GM12878 (cell line): Measurements from ENCODE around the gene GYPC.

Experiments used
- FOXK2 ChIP-seq: fragments of 450-650 bp; IDR thresholded peaks from 2 replicates; pipeline ENCODE4 v1.6.1; 2017; ENCODE audit warnings: mild to moderate bottlenecking, moderate library complexity
- HCFC1 ChIP-seq: fragments of 150-350 bp; IDR thresholded peaks from 2 replicates; pipeline ENCODE4 v1.6.1; 2014; ENCODE audit warnings: low read length
- IKZF1 ChIP-seq: fragments of 450-650 bp; conservative IDR thresholded peaks from 2 replicates; pipeline ENCODE4 v1.6.1; 2017; ENCODE audit warnings: antibody characterized with exemption, mild to moderate bottlenecking
- IKZF2 ChIP-seq, 2 experiments: fragments of 450-650 bp; IDR thresholded peaks; 2 replicates each; pipeline ENCODE4 v1.6.1; 2017; ENCODE audit warnings: mild to moderate bottlenecking in 2 of 2, moderate library complexity in 2 of 2
- NR2F1 ChIP-seq: fragments of 450-650 bp; conservative IDR thresholded peaks from 2 replicates; pipeline ENCODE4 v1.6.1; 2017; ENCODE audit warnings: mild to moderate bottlenecking
- PAX5 ChIP-seq: IDR thresholded peaks from 2 replicates; pipeline ENCODE4 v1.6.1; 2011; ENCODE audit warnings: low read depth, low read length, borderline replicate concordance
- SIN3A ChIP-seq: IDR thresholded peaks from 2 replicates; pipeline ENCODE4 v1.6.1; 2012; ENCODE audit warnings: low read depth, low read length, improper control_type of control experiment
- SREBF2 ChIP-seq: IDR thresholded peaks from 2 replicates; pipeline ENCODE4 v1.6.1; 2012; ENCODE audit warnings: mild to moderate bottlenecking, low read length
- TF ChIP-seq, protein P1 (sequence below), 3 experiments: IDR thresholded peaks in 2 of 3; conservative IDR thresholded peaks in 1 of 3; 2 replicates each; pipeline ENCODE4 v1.5.1; 2011; ENCODE audit warnings: low read depth in 3 of 3, low read length in 3 of 3, mild to moderate bottlenecking in 3 of 3, control low read depth in 2 of 3, moderate library complexity in 2 of 3, inconsistent platforms in 1 of 3, mixed read lengths in 1 of 3; ENCODE audit not compliant: control insufficient read depth in 2 of 3, insufficient read depth in 1 of 3; ENCODE audit errors: extremely low read depth in 1 of 3
- TF ChIP-seq, protein P2 (sequence below): IDR thresholded peaks from 2 replicates; pipeline ENCODE4 v1.6.1; 2012; ENCODE audit warnings: low read length, inconsistent platforms

GRCh38 chr2:126676221-126677175 is 20.5 kb downstream of the GYPC start:
- TF ChIP-seq SREBF2 (no peak), PAX5 (no peak), HCFC1 (no peak), IKZF2 (IDR thresholded peaks at IDR 0.05) (no peak), SIN3A (no peak), NR2F1 (no peak), FOXK2 (no peak), IKZF1 (no peak)
- TF ChIP-seq, protein P1, sequence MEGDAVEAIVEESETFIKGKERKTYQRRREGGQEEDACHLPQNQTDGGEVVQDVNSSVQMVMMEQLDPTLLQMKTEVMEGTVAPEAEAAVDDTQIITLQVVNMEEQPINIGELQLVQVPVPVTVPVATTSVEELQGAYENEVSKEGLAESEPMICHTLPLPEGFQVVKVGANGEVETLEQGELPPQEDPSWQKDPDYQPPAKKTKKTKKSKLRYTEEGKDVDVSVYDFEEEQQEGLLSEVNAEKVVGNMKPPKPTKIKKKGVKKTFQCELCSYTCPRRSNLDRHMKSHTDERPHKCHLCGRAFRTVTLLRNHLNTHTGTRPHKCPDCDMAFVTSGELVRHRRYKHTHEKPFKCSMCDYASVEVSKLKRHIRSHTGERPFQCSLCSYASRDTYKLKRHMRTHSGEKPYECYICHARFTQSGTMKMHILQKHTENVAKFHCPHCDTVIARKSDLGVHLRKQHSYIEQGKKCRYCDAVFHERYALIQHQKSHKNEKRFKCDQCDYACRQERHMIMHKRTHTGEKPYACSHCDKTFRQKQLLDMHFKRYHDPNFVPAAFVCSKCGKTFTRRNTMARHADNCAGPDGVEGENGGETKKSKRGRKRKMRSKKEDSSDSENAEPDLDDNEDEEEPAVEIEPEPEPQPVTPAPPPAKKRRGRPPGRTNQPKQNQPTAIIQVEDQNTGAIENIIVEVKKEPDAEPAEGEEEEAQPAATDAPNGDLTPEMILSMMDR (IDR thresholded peaks at IDR 0.05 in 2 of 3, conservative IDR thresholded peaks at IDR 0.05 in 1 of 3; ENCODE audit: control insufficient read depth in 2 of 3, extremely low read depth in 1 of 3, insufficient read depth in 1 of 3, low read depth in 3 of 3, low read length in 3 of 3) = no peak
- TF ChIP-seq, protein P2, sequence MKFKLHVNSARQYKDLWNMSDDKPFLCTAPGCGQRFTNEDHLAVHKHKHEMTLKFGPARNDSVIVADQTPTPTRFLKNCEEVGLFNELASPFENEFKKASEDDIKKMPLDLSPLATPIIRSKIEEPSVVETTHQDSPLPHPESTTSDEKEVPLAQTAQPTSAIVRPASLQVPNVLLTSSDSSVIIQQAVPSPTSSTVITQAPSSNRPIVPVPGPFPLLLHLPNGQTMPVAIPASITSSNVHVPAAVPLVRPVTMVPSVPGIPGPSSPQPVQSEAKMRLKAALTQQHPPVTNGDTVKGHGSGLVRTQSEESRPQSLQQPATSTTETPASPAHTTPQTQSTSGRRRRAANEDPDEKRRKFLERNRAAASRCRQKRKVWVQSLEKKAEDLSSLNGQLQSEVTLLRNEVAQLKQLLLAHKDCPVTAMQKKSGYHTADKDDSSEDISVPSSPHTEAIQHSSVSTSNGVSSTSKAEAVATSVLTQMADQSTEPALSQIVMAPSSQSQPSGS = no peak
